OCI-M2 (cell line): ENCODE measurements around the gene MNT.
A peak's percentile ranks its signal among the peaks of the same experiment; 100 is the strongest.

ENCODE experiments used
- DNase-seq: peaks from one replicate; lab custom pipeline; 2025; ENCODE audit not compliant: unreplicated experiment; lab: John Stamatoyannopoulos, UW

The MNT gene

DNA sequence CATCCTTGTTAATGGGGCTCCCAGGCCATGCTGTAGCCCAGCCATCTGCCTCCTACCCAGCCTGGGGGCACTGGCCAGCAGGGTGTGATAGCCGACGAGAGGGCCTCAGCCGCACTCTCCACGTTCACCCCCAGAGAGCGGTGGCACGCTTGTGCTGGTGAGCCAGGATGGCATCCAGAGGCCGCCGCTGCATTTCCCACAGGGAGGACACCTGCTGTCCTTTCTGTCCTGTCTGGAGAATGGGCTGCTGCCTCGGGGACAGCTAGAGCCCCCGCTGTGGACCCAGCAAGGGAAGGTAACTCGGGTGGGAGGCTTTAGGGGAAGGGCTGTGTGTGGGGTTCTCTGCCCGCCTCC is 36.1 kb downstream of the MNT start:
- no peak for DNase-seq

DNA sequence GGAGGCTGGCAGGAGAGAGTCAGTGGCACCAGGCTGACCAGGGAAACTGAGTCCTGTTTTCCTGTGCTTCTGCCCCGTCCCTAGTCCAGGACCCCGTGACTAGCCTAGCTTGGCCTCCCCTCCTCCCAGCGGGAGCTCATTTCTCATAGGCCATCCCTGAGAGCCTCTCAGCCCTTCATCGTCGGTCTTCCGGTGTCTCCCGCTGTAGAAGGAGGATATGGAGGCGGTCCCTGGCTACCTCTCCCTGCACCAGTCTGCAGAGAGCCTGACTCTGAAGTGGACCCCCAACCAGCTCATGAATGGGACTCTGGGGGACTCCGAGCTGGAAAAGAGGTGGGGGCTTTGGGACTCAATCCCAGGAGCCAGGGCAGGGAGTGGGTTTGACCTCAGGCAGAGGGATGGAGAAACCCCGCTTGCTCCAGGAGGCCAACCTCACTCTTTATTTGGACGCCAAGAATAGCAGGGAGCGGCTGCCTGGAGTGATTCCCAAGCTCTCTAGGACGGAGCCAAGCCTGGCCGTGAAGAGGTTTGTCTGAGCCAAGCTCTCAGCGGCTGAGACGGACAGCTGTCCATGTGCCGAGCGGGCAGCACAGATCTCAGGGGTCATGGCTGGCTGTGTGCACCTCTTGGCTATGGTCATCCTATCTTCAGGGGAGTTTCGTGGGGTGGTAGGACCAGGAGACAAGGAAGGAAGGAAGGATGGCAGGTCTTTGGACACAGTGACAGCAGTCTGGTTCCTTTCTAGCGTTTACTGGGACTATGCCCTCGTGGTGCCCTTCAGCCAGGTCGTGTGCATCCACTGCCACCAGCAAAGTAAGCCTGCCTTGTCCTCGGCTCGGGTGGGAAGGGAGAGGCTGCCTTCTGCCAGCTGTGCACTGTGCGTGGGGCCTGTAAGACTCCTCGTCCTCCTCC is 36.8 kb downstream of the MNT start:
- DNase-seq: no peak

DNA sequence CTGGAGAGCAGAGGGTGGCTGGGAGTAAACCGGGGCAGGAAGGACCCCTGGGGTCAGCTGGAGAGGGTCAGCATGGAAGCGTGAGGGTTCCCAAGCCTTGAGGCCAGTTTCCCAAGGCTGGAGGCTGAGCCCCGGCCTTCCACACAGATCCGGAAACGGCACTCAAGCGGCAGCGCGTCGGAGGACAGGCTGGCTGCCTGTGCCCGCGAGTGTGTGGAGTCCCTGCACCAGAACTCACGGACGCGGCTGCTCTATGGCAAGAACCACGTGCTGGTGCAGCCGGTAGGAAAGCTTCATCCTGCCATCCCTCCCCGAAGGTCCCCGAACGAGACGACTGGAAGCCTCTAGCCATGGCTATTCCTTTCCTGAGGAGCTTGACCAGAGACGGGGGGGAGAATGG is 37.5 kb downstream of the MNT start:
- DNase-seq: no peak

DNA sequence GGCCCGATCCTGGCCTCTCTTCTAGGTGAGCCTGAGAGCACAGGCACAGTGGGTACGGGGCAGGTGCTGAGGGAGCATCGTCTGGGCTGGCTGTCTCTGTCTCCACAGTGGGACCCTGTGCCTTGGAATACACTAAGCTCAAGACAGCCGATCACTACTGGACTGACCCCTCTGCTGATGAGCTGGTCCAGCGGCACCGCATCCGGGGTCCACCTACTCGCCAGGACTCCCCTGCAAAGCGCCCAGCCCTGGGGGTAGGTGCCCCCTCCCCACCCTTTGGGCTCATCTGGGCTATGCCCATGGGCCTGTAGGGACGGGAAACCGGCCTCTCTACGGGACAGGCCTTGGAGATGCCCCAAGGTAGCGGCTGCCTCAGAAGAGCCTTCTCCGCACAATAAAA is 38.0 kb downstream of the MNT start:
- no peak for DNase-seq

DNA sequence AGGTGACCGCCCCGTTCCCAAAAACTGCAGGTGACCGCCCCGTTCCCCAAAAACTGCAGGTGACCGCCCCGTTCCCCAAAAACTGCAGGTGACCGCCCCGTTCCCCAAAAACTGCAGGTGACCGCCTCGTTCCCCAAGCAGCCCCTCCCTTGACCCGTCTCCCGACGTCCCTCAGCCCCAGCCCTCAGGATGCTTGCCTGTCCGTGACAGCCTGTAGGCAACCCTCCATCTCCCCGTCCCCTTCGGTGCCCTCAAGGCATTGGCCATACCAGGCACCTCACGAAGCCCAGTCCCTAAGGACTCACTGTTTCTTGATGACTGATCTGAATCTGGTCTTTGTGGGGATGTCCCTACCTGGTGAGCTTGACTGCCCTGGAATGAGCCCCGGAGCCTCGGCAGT is 38.4 kb downstream of the MNT start:
- DNase-seq: no peak

DNA sequence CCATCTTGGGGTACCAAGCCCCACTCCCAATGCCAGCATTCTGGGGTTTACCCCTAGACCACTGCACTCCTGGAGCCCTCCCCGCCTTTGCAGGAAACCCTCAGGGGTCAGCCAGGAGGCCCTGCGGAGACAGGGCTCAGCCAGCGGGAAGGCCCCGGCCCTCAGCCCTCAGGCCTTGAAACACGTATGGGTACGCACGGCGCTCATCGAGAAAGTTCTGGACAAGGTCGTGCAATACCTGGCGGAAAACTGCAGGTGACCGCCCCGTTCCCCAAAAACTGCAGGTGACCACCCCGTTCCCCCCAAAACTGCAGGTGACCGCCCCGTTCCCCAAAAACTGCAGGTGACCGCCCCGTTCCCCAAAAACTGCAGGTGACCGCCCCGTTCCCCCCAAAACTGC is 38.8 kb downstream of the MNT start:
- DNase-seq: no peak

DNA sequence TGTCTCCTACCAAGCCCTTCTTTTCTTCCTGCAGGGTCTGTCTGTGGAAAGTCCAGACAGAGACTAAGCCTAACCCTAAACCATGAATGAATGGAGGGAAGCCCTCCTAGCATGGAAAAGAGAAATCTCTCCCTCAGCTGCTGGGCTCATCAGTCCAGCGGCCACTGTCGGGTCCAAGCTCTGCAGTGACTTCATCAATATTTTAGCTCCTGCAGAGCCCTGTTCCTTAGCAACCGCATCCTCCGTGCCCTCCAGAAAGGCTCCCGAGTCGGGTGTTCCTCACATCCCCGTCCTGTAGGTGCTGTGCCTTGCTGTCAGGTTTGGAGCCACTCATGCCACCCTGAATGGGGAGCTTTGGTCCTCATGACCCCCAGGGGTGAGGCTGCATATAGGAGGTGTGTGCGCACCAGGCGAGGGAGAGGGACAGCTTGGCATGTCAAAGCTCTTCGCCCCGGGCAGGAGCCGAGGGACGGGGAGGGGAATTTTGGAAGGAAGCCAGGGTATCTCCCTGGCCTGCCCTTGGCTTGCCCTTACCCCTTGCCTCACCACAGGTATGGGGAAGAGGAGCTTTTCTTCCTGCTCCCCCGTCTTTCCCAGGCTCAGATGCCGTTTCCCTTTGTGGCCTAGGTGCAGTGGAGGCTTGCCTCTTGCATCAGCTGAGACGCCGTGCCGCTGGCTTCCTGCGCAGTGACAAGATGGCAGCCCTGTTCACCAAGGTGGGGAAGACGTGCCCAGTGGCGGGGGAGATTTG is 39.7 kb downstream of the MNT start:
- no peak for DNase-seq

DNA sequence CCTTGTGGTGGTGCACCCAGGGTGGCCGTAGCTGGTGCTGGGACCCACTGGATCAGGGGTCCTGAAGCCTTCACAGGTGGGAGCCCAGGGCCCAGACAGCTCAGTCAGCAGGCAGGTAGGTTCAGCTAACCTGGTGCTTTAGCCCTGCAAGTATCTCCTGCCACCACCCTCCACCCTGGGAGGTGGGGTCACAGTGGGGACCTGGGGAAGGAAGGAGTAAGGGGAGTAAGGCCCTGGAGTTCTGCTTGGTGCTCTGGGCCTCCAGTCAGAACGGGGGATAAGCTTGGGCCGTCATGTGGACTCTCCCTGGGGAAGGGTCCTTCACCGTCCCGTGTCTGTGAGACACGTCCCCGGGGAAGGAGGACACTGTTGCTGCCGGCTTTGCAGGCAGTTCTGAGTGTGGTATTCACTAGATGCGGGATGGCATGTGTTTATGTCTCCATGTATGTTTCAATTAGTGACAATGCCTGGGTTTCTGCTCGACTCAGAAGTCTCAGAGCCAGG is 42.9 kb downstream of the MNT start:
- no peak for DNase-seq

DNA sequence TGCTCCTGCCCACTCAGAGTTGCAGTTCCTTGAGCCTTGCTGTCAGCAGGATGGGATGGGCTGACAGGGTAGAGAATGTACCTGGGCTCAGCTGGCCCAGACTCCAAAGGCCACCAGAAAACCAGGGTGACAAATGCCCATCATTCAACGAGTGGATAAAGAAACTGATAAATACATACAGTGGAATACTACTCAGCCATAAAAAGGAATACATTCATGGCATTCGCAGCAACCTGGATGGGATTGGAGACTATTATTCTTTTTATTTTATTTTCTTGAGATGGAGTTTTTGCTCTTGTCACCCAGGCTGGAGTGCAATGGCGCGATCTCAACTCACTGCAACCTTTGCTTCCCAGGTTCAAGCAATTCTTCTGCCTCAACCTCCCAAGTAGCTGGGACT is 43.6 kb downstream of the MNT start:
- no peak for DNase-seq

DNA sequence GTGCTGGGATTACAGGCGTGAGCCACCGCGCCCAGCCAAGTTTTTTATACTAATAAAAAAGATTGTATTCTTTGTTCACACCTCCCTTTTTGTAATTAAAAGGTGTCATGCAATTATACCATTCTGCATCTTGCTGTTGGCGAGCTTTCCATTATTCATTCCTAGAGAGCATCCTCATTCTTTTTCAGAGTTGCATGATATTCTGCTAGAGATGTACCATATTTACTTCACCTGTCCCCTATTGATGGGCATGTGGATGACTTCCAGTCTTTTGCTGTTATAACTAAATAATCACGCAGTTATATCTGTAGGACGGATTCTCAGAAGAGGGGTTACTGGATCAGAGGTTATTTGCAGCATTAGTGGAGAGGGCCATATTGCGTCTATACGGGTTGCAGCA is 46.5 kb downstream of the MNT start:
- DNase-seq: no peak

DNA sequence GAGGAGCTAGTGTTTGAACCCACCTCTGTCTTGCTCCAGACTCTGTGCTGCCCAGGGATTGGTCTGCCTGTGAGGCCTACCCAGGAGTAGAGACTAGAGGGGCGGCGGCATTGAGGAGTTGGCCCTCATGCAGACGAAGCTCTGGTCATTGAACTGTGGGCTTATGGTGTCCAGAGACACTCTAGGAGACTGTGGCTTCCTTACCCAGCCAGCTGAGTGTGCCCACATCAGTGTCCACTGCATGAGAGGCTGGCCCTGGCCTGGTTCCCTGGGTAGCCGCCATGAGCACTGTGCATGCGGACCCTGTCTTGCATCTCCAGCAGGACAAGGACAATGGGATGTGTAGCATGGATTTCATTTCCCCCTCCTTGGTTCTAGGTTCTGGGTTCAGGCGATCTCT is 49.6 kb downstream of the MNT start:
- no peak for DNase-seq

DNA sequence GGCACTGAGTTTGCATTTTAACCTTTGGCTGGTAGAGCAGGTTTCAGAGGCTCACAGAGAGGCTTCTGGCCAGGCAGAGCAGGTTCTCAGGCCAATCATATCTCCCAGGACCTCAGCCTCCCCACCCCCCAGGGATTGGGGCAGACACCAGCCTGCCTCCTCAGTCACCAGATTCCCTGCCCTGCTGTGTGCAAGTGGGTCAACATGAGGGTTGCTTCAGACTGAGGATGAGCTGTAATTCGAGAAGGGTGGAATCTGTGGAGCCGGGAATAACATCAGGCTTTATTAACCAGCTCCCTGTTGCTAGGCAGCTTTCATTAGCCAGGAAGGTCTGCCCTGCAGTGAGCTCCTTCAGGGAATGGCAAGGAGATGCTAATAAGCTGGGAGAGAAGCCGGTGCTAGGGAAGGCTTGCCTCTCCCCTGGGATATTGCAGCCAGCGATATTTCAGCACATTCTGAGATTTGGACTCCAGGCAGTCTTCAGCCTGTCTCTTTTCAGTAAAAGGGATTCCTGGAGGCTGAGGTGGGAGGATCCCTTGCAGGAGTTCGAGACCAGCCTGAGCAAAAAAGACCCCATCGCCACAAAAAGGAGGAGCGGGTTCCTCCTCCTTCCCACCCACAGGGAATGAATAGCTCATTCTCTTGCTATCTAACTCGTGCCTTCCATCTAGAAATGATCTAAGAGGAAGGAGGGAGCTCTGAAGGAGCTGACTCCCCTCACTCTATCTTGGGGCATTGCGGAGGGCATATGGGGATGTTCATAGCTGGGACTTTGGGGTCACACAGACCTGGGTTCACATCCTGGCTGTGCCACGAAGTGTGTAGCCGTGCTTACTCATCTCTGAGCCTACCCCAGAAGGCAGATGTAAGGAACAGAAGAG is 52.8 kb downstream of the MNT start:
- DNase-seq: no peak

DNA sequence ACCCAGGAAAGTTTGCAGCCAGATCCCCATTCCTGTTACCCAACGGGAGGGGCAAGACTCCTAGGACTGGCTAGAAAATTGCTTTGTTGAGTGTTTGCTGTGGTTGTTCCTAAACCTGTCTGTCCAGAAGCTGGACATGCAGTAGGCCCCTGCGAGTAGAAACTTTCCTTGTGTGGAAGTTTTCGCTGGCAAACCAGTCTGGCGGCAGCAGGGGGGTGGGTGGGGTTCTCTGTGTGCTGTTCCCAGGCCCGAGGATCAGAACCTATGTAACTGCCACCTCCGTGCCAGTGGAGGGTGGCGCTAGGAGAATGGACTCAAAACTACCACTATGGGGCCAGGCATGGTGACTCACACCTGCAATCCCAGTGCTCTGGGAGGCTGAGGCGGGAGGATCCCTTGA is 54.4 kb downstream of the MNT start:
- no peak for DNase-seq

DNA sequence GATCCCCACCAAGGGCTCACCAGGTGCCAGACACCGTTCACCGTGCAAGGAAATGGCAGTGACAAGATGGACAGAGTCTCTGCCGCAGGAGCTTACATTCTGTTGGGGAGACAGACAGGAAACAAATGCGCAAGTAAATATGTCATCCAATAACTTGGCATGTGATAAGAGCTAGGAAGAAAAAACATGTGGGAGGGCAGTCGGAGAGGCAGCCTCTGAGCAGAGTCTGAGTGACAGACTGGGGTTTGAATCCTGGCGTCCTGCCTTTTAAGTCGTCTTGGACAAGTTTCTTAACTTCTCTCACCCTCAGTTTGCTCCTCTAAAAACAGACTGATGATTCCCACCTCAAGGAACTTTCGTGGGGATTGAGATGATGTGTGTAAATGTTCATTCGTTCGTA is 56.3 kb downstream of the MNT start:
- DNase-seq: no peak

DNA sequence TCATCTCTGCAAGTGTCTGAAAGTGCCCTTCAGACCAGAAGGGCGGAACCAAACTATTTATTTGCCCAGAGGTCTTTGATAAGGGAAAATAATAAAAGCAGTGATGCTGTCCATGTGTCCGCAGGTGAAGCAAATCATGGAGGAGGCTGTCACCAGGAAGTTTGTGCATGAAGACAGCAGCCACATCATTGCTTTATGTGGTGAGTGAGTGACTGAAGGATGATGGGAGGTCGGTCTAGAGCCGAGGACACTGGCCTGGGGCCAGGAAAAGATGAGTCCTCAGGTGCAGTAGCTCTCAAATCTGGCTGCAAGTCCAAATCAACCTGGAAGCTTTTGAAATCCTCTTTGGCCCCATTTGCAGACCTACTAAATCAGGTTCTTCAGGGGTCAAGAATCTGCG is 57.4 kb downstream of the MNT start:
- no peak for DNase-seq

DNA sequence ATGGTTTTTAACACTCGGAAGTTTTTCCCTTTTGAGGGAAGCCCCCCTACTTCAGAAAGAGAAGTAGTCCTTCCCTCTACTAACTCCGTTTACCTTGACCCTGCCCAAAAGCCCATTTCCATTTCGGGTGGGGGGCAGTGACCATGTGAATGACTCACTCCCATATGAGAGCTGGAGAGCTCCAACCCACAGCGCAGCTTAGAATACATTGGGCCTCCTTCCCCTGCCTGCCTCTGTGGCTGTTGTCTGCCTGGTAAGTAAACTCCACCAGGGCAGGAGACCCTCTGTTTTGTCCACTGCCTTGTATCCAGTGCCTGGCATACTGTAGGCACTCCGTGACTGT is 62.6 kb downstream of the MNT start:
- DNase-seq: no peak

DNA sequence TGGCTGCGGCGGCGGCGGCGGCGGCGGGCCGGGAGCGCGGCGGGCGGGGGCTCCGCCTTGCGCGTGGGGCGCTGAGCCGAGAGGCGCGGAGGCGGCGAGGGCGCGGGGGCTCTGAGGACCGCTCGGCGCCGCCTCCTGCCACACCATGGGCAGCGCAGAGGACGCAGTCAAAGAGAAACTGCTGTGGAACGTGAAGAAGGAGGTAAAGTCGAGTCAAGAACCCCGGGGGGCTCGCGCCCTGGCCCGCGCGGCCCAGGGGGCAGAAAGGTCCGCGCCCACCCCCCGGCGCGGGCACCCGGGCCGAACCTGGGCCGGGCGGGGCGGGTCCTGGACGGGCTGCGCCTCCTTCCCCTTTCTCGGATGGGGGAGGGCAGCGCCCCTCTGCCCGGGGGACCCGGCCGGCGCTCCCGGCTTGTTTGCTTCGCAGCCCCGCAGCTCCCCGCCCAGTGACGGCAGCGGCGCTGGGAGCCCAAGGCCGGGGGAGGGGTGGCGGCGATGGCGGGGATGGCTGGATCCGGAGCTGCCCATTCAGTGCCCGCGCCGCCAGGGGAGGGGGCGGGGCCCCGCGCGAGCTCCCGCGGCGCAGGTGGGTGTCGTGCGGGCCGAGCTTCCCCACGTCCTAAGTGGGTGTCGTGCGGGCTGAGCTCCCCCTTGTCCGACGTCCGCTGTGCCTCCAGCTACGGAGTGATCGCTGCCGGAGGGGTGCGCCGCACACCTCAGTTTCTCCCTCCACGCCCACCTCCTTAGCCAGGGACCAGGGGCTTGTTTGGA is 63.1 kb downstream of the MNT start:
- DNase-seq: no peak

DNA sequence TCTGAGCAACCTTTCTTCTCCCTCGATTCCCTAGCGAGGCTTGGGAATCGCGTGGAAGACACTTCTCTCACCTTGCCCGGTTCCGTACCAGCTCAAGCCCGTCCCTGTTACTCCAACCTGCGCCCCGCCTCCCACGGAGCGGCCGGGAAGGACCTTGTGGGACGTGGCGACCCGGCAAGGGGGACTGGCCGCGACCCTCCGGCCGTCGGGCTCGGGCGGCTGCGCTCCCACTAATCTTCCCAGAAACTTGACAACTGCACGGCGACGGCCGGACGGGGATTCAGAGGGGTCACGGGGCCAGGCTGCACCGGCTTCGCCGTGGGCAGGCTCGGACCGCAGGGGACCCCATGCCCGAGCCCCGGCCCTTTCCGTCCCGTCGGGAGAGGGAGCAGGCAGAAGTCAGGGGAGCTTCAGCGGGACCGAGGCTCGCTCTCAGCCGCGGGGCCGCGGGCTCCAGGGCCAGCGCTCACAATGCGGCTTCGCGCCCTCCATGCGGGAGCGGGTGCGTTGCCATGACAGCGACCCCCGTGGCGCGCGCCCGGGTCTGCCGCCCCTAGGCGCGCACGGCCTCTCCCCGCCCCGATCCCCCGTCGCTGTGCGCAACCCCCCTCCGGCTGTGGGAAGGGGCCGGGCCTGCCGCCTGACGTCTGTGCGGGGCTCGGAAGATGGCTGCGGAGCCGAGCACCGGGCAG is 63.9 kb downstream of the MNT start, which contains the start of gene SGSM2:
TSS of gene SGSM2 (plus strand) at position 650 of the 692 bp plus-strand sequence. CDS start 188 bp downstream, outside the sequence.
- DNase-seq: no peak

DNA sequence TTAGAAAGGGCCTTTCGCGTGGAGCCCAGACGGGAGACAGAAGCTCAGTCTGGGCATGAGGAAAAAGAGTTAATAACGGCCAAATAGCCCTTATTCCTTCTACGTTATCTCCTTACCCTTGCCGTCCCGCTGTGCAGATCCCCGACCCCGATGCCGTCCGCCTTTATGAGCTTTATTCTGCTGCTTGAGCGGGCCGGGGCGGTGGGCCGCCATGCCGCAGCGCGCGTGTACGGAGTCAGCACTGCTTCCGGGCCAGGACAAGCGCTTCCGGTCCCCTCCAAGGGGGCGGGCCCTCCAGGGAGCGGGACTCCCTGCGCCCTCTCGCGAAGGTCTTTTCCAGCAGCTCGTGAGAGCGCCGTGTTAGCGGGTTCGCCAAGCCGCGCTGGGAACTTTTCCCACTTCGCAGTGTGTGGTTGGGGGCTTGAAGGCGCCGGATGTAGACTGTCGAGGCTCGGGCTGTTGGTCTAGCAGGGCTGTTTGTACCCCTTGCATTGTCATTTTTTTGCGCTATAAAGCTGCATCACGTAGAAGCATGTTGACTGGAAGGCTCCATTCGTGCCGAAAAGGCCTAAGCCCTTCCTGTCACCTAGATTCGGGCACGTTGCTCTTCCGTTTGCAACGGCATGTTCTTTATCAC is 64.5 kb downstream of the MNT start, which contains the start of gene TSR1:
TSS of gene TSR1 (minus strand) at position 243 of the 637 bp plus-strand sequence. CDS start at position 213, 30 bp downstream.
- DNase-seq: peak; percentile 46
